Ammon's horn (tissue), 1 donor: ENCODE results near the gene MAS1.
"Not testable (repeated sequence)": the region's sequence is repeated elsewhere in the genome, so short reads cannot be mapped to it uniquely, and the experiment has no call there.

ENCODE experiments used
- DNase-seq: peaks from one replicate; pipeline ENCODE4 v3.0.0-alpha.2; 2016; ENCODE audit warnings: low spot score

The MAS1 gene

DNA sequence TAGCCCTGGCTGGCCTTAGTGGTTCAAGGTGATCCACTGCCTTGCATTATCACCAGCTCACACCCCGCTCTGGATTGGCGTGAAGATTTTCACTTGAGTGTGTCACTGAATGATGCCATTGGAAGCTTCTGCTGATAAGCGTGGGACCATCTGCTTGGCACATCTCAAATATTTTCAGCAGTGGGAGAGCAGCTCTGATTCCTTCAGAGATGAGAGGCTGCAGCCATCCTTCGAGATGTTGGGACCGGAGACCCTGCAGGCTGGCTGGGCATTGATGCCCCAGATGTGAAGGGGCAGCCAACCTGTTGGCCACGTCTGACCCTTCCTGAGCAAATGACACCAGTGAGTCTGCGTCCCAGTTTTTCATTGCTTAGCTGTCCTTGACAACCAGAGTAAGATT is at the start of gene MAS1:
MAS1 (plus strand) TSS at position 197 of the 400 bp plus-strand sequence. CDS start 15,968 bp downstream, outside the sequence.
- peak; percentile 50 for DNase-seq

- DNase-seq, result no peak
These were observed 48.8 kb upstream of the MAS1 start for GRCh38 chr6:159842035-159842434.

GRCh38 chr6:159844737-159845645 is 45.8 kb upstream of the MAS1 start:
- no peak for DNase-seq

GRCh38 chr6:159848552-159848951 is 42.2 kb upstream of the MAS1 start:
- not testable (repeated sequence) for DNase-seq

- not testable (repeated sequence) for DNase-seq
These were observed 40.9 kb upstream of the MAS1 start for GRCh38 chr6:159849851-159850250.

DNA sequence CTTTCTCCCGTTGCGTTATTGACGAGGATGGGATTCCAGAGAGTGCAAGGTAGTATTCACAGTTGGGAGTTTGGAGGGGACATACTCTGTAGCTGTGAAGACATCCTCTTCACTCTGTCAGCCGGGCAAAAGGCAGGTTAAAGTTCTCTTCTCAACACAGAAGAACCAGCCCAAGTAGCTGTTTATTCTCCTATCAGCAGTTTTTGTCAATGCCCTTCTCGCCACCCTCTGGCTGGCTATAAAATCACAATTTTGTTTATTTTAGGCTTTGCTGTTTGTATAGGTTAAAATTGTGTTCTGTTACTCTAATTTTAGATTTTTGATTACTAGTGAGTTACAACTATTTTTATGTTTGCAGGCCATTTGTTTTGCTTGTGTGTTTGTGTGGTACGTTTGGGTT is 37.9 kb upstream of the MAS1 start:
- peak; percentile 26 for DNase-seq

GRCh38 chr6:159853754-159854153 is 37.0 kb upstream of the MAS1 start:
- DNase-seq, result no peak

GRCh38 chr6:159854959-159855358 is 35.8 kb upstream of the MAS1 start:
- DNase-seq, result no peak

DNA sequence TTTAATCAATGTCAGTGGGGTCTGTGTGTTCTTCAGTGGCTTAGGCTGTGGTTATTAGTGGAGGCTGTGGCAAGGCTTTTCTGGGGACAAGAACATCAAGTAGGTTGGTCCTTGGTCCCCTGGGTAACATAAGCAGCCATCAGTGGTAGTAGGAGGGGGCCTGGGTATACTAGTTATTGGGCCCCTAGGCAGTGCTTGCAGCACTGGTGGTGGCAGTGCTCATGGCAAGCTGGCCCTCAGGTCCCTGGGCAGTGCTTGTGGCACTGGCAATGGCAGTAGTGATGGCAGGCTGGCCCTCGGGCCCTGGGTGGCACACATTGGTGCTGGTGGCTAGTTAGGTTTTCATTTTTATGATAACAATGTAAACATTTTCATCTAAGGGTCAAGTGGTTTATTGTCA is 32.5 kb upstream of the MAS1 start:
- no peak for DNase-seq

DNA sequence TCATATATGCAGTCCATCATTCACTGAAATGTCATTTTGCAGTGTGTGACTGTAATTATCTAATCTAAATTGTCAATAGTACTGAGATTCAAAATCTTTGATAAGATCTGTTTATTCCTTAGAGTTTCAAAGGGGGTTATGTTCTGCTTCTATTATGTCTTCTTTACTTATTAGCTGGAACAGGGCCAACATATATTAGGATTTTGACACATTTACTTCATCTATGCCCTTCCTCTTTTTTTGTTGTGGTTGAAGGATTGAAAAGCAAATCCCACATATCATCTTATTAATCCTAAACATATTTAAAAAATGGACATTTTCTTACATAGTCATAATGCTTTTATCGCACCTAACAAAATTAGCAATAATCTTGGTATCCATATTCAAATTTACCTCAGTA is 30.3 kb upstream of the MAS1 start:
- no peak for DNase-seq

DNA sequence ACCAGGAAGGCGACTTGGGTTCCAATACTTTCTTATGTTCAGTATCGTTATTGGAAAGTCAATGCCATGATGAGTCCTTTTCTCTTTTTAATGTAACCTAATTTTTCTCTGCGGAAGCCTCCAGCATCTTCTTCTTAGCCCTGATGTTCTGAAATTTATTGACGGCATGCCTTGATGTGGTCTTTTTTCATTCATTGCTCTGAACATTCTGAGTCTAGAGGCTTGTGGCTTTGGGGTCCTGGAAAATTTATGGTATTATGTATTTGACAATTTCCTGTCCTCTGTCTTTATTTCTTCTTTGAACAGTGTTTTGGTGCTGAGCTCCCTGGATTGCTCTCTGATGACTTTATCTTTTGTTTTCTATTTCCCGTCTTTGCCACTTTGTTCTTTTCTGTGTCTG is 28.7 kb upstream of the MAS1 start:
- no peak for DNase-seq

GRCh38 chr6:159863341-159863740 is 27.4 kb upstream of the MAS1 start:
- peak; percentile 64 for DNase-seq

- DNase-seq, result no peak
These were observed 25.4 kb upstream of the MAS1 start for GRCh38 chr6:159865226-159865920.

DNA sequence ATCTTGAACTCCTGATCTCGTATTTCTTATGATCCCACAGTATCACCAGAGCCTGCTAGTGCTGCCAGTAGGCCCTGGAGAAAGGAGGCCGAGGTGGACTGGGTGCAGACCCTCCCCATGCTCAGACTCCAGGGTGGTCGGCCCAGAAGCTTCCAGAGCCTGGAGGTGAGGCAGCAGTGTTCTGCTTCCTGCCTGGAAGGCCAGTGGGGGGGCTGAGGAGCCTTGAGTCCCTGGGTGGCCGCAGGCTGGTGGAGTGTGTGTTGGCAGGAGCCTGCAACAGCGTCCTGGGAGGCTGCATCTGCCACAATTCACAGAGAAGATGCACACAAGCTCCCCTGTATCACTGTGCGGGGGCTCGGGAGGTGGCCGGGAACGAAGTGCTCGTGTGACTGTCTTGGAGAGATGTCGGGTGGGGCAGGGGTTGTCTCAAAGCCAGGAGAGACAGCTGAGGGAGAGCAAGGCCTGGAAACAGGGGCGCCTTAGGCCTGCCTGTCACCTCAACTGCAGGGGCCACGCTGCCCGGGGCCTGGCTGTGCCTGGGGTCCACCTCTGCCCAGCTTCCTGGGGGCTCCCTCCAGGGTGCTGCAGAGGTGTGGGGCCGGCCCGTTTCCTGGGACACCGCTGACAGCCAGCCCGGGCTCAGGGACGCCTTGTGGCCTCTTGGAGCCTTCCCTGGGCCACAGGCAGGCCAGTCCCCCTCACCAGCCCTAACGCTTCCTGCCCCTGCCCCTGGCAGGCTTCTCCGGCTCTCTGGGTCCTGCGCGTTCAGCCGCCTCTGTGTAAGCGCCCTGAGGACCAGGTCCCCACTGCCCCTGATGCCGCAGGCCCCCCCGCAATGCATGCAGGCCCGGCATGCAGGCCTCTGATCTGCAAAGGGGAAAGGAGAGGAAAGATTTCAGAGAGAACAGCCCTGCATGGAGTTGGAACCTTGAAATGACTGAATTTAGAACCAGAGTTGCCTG is 24.2 kb upstream of the MAS1 start:
- no peak for DNase-seq

DNA sequence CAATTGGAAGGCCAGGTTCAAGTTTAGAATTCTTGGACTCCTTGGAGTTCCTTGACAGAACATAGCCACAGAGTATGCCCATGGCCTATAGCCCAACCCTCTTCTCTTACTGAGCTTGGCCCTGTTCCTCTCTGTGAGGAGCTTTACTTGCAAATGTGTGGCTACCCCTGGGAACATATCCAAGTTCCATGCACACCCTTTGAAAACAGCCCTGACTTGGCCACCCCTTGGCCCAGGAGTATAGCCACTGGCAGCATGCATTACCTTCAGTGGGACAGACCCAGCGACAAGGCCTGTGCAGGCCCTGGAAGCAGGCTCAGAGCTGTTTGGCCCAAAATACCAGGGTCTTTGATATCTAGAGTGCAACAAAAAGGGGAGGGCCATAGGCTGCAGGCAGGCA is 19.5 kb upstream of the MAS1 start:
- DNase-seq, result peak; percentile 55

- DNase-seq, result peak; percentile 48
These were observed 18.9 kb upstream of the MAS1 start for GRCh38 chr6:159871906-159872305.

DNA sequence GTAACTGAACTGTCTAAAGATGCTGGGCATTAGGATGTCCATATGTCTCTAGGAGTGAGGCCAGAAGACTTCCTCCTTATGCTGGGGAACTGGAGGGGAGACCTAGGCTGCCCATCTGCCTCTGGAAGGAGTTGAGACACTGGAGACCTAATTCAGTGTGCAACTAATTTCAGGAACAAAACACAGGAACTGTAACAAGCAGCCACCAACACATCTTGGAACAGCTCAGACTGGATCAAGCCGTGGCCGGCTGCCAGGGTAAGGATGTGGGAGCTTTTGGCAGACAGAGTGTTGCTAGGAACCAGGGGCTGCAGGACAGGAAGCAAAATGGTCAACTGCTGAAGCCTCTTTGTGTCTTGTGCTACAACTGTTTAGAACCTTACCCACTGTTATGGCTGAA is 16.4 kb upstream of the MAS1 start:
- peak; percentile 71 for DNase-seq

GRCh38 chr6:159875194-159875593 is 15.6 kb upstream of the MAS1 start:
- no peak for DNase-seq

- DNase-seq, result no peak
These were observed 14.5 kb upstream of the MAS1 start for GRCh38 chr6:159876242-159876641.

- no peak for DNase-seq
These were observed 13.5 kb upstream of the MAS1 start for GRCh38 chr6:159877256-159877808.

GRCh38 chr6:159878341-159878740 is 12.4 kb upstream of the MAS1 start:
- DNase-seq, result no peak

DNA sequence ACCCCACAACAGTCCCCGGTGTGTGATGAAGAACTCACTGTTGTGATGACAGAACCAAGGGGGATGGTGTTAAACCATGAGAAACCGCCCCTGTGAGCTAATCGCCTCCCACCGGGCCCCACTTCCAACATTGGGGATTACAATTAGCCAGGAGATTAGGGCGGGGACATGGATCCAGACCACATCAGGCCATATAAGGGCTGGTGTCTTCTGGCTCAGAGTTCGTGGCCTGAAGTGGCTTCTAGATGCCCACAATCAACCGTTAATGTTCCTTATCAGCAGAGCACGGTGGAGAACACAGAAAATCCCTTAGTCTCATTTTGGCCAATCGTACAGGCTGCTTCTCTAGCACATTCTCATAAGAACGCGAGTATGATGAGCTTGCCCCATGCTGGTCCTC is 10.9 kb upstream of the MAS1 start:
- DNase-seq, result no peak
